Nephron (organoid): ENCODE measurements around the gene HS3ST3B1.
A peak's percentile ranks its signal among the peaks of the same experiment; 100 is the strongest.

ENCODE experiments used
- H3K27ac Mint-ChIP-seq, 3 experiments: 2 replicates each; pipeline ENCODE4 v1.8.0; 2020; ENCODE audit warnings: mixed read lengths in 3 of 3, mild to moderate bottlenecking in 2 of 3, moderate library complexity in 1 of 3
- H3K27me3 Mint-ChIP-seq: 2 replicates; pipeline ENCODE4 v1.8.0; 2021; ENCODE audit warnings: low read depth, mild to moderate bottlenecking, moderate library complexity, mixed read lengths
- H3K36me3 Mint-ChIP-seq: 2 replicates; pipeline ENCODE4 v1.8.0; 2020; ENCODE audit warnings: low read depth, mixed read lengths
- H3K4me1 Mint-ChIP-seq: 2 replicates; pipeline ENCODE4 v1.8.0; 2020; ENCODE audit warnings: mixed read lengths
- H3K4me3 Mint-ChIP-seq, 3 experiments: 2 replicates each; pipeline ENCODE4 v1.8.0; 2020; ENCODE audit warnings: mild to moderate bottlenecking in 3 of 3, mixed read lengths in 3 of 3, moderate library complexity in 2 of 3
- H3K9me3 Mint-ChIP-seq: 2 replicates; pipeline ENCODE4 v1.8.0; 2020; ENCODE audit warnings: mixed read lengths
- CTCF ChIP-seq, 3 experiments: fragments of 200-600 bp; sonication (generic); IDR thresholded peaks; one replicate each; pipeline ENCODE4 v1.5.0; 2021; ENCODE audit warnings: antibody characterized with exemption in 3 of 3; ENCODE audit not compliant: unreplicated experiment in 3 of 3

The HS3ST3B1 gene

DNA sequence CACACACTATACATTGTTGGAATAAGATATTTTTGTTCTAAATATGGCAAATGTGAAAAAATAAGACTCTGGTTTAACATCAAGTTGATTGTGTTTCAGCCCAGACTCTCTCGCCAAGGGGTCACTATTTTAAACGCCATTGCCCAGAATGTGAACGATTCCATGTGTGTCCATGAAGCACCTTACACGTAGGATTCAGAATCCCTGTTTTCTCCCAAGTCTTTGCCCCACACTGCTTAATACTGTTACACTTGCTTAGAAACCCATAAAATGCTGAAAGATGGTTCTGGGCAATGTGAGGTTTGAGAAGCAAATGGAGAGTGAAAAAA lies 7.7 kb downstream of the HS3ST3B1 start:
- Mint-ChIP-seq H3K27ac (peak overlapping the region in 2 of 3 experiments; percentile 55 to 94), H3K9me3 (no peaks in the 10 kb centered on the region), H3K4me3 (peak overlapping the region; percentile 75 to 89 (median 83)), H3K27me3 (peaks cover 79% of the 10 kb centered on the region), H3K4me1 (peaks cover 41% of the 10 kb centered on the region), H3K36me3 (peaks cover 12% of the 10 kb centered on the region)
- TF ChIP-seq CTCF (IDR thresholded peaks at IDR 0.05; ENCODE audit: unreplicated experiment in 3 of 3), result no peak

GRCh38 chr17:14308965-14309879 lies 8.3 kb downstream of the HS3ST3B1 start:
- Mint-ChIP-seq H3K4me1 (peaks cover 38% of the 10 kb centered on the region), H3K27me3 (peaks cover 73% of the 10 kb centered on the region), H3K36me3 (peaks cover 13% of the 10 kb centered on the region), H3K4me3 (peak overlapping the region; percentile 87 to 92 (median 89)), H3K27ac (peak overlapping the region; percentile 80 to 94 (median 83)), H3K9me3 (no peaks in the 10 kb centered on the region)
- TF ChIP-seq CTCF (IDR thresholded peaks at IDR 0.05; ENCODE audit: unreplicated experiment in 3 of 3), result no peak

DNA sequence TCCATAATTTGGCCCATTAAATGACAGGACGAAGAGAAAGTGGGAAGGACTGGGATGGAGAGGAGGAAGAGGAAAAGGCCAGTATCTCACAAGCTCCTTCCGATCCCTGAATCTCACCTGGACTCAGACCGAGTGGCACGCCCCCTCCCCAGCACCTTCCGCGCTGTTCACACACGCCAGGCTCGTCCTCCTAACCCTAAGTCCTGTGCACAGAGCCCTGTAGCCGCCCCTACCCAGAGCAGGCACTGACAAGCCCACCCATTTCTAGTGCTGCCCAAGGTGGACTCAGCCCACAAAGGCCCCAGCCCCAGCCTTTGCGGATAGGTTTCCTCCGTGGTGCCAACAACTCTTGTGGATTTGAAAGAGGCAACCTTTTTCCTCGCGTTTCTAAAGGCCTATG lies 9.2 kb downstream of the HS3ST3B1 start:
- Mint-ChIP-seq H3K27ac (peak overlapping the region; percentile 80 to 91 (median 83)), H3K4me1 (peaks cover 30% of the 10 kb centered on the region), H3K36me3 (peaks cover 21% of the 10 kb centered on the region), H3K27me3 (peaks cover 64% of the 10 kb centered on the region), H3K4me3 (peak overlapping the region; percentile 87 to 92 (median 89)), H3K9me3 (no peaks in the 10 kb centered on the region)
- TF ChIP-seq CTCF (IDR thresholded peaks at IDR 0.05; ENCODE audit: unreplicated experiment in 3 of 3), result no peak

DNA sequence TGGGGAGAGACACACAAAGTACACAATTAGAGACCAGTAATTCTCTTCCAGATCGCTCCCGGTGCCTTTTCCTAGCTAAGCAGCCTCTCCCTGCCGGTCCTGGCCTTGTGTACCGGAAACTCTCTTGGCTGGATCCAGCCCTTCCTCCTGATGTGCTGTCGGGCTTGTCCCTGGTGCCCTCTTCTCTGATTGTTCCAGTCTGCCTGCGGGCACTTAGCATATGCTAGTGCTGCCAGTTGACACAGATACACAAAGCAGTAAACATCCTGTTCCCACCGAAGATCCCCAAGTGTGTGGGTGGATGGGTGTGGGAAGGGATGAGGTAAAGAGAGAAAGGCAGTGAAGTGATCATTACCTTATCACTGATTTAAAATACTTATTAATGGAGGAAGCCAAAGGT lies 9.7 kb downstream of the HS3ST3B1 start:
- Mint-ChIP-seq H3K4me3 (peak overlapping the region; percentile 87 to 92 (median 89)), H3K27me3 (peaks cover 59% of the 10 kb centered on the region), H3K27ac (peak overlapping the region; percentile 80 to 91 (median 83)), H3K36me3 (peaks cover 21% of the 10 kb centered on the region), H3K4me1 (peaks cover 30% of the 10 kb centered on the region), H3K9me3 (no peaks in the 10 kb centered on the region)
- no peak for TF ChIP-seq CTCF (IDR thresholded peaks at IDR 0.05; ENCODE audit: unreplicated experiment in 3 of 3)

GRCh38 chr17:14311186-14311705 lies 10.4 kb downstream of the HS3ST3B1 start:
- peaks cover 30% of the 10 kb centered on the region for H3K4me1 Mint-ChIP-seq
- no peaks in the 10 kb centered on the region for H3K9me3 Mint-ChIP-seq
- H3K27ac Mint-ChIP-seq, result no peak overlapping the region
- peaks cover 25% of the 10 kb centered on the region for H3K36me3 Mint-ChIP-seq
- peak overlapping the region; percentile 25 to 41 (median 36) for H3K4me3 Mint-ChIP-seq
- TF ChIP-seq CTCF (IDR thresholded peaks at IDR 0.05; ENCODE audit: unreplicated experiment in 3 of 3), result no peak
- H3K27me3 Mint-ChIP-seq, result peaks cover 58% of the 10 kb centered on the region
